Left renal cortex interstitium (tissue), 4 donors: ENCODE results near the gene KANK3. TPM values are rescaled to one million over a fixed set of nuclear protein-coding genes. Genes with fewer than 3 reads are reported as not detected.
"Not testable (repeated sequence)": the region's sequence is repeated elsewhere in the genome, so short reads cannot be mapped to it uniquely, and the experiment has no call there.

Experiments used
- DNase-seq, 4 donors: peaks; one replicate each; pipeline ENCODE4 v3.0.0-alpha.2; 2013; ENCODE audit warnings: low read depth in 4 of 4, low spot score in 2 of 4, missing footprints in 1 of 4
- polyA plus RNA-seq, 4 donors: library from polyadenylated mRNA; unstranded; fragments of 120-200 nt; gene quantifications; one replicate each; pipeline ENCODE4 v1.2.1, GENCODE V29; 2013; ENCODE audit not compliant: insufficient read length in 4 of 4

Gene KANK3
- polyA plus RNA-seq, 4 donors, result 8.1 to 16.2 (median 14.4) TPM

- no peak for DNase-seq
Measured at GRCh38 chr19:8371011-8371804, 28.1 kb upstream of the KANK3 start.

GRCh38 chr19:8370176-8371010 is 27.3 kb upstream of the KANK3 start:
- DNase-seq, result no peak

GRCh38 chr19:8367327-8368001 is 24.4 kb upstream of the KANK3 start:
- peak in 3 of 4 donors; percentile 50 to 92 (median 78) for DNase-seq

GRCh38 chr19:8366961-8367326 is 23.9 kb upstream of the KANK3 start:
- DNase-seq, result no peak

DNA sequence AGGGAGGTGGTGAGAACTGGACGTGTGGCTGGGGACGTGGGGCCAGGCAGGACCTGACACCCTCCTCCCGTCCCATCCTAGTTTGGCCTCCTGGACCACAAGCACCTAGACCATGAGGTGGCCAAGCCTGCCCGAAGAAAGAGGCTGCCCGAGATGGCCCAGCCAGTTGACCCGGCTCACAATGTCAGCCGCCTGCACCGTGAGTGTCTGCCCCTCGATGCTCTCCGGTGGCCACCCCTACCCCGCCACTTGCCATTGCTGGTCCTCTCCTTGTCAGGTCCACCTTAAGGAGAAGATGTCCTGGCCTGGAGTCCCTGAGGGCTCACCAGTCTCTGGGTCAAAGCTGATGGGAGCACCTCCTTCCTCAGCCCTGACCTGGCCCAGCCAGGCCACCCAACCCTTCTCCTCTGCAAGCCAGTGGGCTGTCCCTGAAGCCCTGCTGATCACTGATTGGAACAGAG is 23.1 kb upstream of the KANK3 start:
- DNase-seq, result no peak

GRCh38 chr19:8363803-8364771 is 21.0 kb upstream of the KANK3 start, which contains the start of gene ANGPTL4:
TSS of gene ANGPTL4 (plus strand) at chr19:8364155. CDS start at chr19:8364322, 167 bp downstream.
- no peak for DNase-seq

DNA sequence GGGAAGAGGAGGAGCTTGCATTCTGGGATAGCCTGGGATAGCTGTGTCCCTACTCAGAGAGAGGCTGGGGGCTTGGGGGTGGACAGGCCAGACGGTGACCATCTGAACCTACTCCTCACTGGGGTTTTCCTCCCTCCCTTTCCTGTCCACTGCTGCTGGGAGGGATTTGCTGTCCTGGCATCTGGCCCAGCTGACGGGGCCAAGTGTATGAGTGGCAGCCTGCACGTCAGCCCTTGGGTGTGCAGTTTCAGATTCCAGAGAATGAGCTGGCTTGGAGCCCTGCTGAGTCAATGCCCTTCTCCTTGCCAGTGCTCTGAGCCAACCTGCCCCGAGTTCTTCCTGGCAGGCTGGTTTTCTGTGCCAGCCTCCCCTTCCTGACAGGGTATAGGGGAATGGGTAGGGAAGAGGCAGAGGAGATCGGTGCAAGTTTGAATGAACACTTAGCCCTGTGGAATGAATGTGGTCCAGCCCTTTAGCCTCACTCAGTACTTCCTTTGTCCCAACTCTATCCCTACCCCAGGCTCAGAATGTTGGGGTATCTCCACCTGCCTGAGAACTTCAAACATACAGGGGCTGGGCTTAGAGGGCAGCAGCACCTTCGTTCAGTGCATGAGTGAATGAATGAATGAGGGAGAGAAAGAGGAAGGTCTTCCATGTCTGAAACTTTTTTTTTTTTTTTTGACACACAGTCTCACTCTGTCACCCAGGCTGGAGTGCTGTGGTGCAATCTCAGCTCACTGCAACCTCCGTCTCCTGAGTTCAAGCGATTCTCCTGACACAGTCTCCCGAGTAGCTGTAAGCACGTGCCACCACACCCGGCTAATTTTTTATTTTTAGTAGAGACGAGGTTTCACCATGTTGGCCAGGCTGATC is 19.1 kb upstream of the KANK3 start:
- no peak for DNase-seq

GRCh38 chr19:8360196-8360595 is 17.1 kb upstream of the KANK3 start:
- DNase-seq, result no peak

DNA sequence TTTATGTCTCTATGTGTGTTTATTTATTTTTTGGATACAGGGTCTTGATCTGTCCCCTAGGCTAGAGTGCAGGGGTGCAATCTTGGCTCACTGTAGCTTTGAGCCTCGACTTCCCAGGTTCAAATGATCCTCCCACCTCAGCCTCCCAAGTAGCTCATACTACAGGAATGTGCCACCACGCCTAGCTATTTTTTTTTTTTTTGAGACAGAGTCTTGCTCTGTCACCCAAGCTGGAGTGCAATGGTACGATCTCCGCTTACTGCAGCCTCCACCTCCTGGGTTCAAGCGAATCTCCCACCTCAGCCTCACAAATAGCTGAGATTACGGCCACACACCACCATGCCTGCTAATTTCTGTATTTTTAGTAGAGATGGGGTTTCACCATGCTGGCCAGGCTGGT is 15.9 kb upstream of the KANK3 start:
- no peak for DNase-seq

GRCh38 chr19:8357007-8357521 is 14.0 kb upstream of the KANK3 start:
- no peak for DNase-seq

GRCh38 chr19:8355631-8356402 is 12.8 kb upstream of the KANK3 start:
- DNase-seq, result no peak

GRCh38 chr19:8352845-8353244 is 9.8 kb upstream of the KANK3 start:
- not testable (repeated sequence) for DNase-seq

DNA sequence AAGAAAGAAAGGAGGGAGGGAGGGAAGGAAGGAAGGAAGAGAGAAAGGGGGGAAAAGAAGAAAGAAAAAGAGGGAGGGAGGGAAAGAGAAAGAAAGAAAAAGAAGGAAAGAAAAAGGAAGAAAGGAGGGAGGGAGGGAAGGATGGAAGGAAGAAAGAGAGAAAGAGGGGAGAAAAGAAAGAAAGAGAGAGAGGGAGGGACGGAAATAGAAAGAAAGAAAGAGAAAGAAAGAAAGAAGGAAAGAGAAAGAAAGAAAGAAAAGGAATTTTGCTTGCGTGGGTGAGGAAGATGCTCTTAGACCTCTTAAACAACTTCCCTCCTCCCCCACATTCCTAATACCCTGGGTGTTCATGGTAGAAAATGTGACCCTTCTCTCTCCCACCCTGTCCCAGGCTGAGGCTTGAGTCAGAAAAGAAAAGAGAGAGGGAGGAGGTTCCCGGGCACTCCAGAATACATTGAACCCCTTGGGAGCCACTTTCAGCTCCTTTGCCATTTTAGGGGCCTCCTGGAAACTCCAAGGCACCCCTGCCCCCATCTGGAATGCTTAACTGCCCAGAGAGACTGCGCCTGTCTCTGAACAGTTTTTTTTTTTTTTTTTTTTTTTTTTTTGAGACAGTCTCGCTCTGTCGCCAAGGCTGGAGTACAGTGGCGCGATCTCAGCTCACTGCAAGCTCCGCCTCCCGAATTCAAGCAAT is 9.2 kb upstream of the KANK3 start:
- DNase-seq, result no peak

- not testable (repeated sequence) for DNase-seq
Measured at GRCh38 chr19:8349629-8350372, 6.7 kb upstream of the KANK3 start.

GRCh38 chr19:8343483-8343844 is 402 bp upstream of the KANK3 start:
- DNase-seq, result no peak

GRCh38 chr19:8342316-8342683 is 762 bp downstream of the KANK3 start:
- no peak for DNase-seq

- not testable (repeated sequence) for DNase-seq
Measured at GRCh38 chr19:8341504-8341903, 1.6 kb downstream of the KANK3 start.
